ENCODE data around the gene LTBP2.

Gene LTBP2

DNA sequence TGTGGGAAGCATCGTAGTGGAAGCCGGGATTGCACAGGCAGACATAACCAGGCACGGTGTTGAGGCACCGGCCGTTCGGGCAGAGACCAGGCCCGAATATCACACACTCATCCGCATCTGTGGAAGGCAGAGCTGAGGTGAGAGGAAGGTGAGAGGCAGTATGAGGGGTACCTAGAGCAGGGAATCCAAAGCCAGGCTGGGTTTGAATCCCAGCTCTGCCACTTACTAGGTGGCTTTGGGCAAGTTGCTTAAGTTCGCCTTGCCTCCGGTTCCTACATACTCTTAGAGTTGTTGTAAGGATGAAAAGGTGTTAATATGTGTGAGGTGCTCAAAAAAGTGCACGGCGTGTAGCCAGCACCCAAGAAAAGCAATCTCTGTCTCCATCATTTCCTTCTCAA is 108.1 kb downstream of the LTBP2 start:
- no peak for FAIRE-seq

- FAIRE-seq: no peak
These were observed 108.6 kb downstream of the LTBP2 start for GRCh38 chr14:74503291-74503937.

GRCh38 chr14:74502236-74503019 is 109.6 kb downstream of the LTBP2 start:
- FAIRE-seq: no peak

DNA sequence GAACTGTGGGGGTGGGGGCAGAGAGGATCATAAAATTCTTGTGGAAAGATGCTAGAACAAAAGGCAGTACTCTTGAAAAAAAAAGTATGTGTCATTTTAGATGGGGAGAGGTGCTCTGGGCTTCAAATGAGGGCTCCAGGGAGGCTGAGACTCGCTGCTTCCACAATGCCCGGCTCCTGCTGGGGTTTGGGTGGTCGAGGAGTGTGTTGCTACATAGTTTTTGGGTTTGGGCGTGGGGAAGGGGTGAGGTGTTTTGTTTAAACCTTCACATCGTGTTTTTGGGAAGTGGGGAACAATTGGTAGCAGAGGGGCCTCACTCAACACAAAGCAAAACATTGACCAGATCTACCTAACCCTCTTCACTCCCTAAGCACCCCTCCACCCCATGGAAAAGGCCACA is 110.3 kb downstream of the LTBP2 start:
- FAIRE-seq: no peak

- no peak for FAIRE-seq
These were observed 110.9 kb downstream of the LTBP2 start for GRCh38 chr14:74501135-74501614.

DNA sequence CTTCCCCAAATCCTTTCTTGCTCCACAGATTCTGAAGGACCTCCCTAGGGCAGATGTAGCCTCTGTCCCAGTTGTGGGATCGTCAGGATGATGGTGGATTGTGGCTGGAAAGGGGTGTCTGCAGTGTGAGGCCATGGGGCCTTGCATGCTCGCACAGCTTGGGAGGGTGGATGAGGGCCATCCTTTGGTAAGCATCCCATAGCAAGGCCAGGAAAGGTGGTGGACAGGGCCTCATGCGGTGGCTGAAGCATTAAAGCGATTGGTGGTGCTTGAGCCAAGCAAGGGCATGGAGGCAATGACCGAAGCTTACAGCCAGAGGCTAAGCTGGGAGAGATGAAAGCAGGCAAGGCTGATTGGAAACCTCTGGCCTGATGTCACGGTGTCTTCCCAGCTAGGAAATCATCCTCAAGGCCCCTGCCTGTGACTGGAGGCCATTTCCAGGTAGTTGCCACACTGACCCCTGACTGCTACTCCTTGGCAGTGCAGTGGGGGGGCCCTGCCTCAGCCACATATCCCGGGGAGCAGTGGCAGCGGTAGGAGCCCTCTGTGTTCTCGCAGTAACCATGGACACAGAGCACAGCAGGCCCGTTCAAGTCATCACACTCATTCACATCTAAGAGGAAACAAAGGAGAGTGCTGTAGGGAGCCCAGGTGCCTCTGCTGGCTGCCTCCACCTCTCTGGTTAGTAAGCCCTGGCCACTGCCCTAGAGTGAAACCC is 111.5 kb downstream of the LTBP2 start:
- FAIRE-seq: no peak

GRCh38 chr14:74495356-74495755 is 116.7 kb downstream of the LTBP2 start:
- FAIRE-seq: no peak

- no peak for FAIRE-seq
These were observed 118.4 kb downstream of the LTBP2 start, which contains the start of gene ISCA2 for GRCh38 chr14:74493343-74494261. Gene ISCA2 (plus strand): TSS chr14:74493765. CDS start chr14:74493775, 10 bp downstream.

- no peak for FAIRE-seq
These were observed 119.2 kb downstream of the LTBP2 start, which contains the start of gene NPC2 for GRCh38 chr14:74492776-74493342. Gene NPC2 (minus strand): TSS chr14:74493305. CDS start chr14:74493274, 31 bp downstream.

- no peak for FAIRE-seq
These were observed 119.9 kb downstream of the LTBP2 start for GRCh38 chr14:74491956-74492775.

- no peak for FAIRE-seq
These were observed 121.6 kb downstream of the LTBP2 start for GRCh38 chr14:74490486-74490885.

DNA sequence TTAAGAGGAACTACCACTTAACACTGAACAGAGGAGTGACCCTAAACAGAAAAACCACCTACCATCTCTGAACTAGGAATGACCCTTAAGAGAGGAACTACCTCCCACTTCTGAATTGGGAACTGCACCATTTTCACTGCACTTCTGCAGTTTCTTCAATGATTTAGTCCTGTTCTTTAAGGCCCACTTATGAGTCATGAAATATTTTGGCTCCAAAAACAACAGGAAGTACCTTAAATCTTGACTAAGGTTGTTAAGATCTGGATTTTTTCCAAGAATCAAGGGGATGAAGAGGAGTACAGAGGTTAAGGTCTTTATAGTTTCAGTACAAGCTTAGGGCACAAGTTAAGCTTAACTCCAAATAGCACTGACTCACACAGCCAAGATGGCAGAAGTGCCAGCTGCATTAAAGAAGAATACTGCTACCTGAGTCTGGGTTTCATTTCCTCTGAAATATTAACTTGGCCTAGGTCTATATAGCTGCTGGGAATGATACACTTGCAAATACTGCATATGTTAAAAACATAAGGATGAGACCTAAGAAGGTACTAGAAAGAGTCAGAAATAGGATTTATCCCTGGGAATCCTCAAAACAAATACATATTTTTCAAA is 123.1 kb downstream of the LTBP2 start:
- no peak for FAIRE-seq

DNA sequence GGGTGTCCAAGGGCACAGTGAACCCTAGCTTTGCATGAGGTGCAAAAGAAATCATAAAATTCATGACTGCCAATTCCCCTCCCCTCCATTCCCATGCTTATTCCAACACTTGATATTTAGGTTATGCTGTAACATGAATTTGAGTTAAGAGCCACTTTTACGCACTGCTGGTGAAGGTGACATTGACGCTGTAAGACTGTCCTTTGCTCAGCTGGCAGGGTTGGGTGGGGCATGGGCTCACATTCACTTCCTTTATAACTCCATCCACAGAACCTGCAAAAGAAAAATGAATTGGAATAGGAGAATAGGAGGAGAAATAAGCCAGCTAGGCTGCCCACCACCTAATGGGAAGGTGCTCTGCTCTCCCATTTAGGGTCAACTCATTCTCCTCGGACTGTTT is 125.9 kb downstream of the LTBP2 start:
- FAIRE-seq: no peak

DNA sequence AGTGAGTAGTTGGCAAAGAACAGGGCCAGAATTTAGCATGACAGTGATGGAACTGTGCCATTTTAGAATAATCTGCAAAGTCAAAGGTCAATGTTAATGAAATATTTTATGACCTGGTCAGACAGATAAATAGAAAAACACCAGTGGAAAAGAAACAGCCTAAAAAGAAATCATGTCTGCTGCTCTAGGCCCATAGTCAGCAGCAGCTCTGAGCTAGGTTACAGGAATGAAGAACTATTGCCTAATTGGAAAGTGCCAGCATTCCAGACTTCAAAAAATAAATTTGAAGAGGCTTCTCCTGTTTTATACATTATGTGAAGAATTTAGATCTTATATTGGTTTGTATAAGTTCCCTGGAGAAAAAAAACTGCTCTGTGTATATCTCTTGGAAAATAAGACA is 128.7 kb downstream of the LTBP2 start:
- no peak for FAIRE-seq

DNA sequence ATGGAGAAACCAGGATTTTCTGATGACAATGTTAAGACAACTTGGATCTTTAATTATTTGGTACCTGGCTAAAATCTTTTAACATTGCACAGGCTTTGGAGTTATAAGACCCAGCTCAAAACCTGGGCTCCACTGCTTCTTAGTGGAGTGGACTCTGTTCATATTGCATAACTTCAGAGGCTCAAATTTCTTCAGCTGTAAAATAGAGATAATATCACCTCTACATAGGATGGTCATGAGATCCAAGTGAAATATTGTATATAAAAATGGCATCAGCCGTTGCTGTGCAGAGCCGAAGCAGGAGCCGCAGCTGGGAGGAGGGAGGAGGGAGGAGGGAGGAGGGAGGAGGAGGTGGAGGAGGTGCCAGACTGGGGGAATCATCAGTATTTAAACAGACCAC is 129.5 kb downstream of the LTBP2 start:
- FAIRE-seq: no peak

GRCh38 chr14:74480046-74480445 is 132.0 kb downstream of the LTBP2 start:
- no peak for FAIRE-seq

DNA sequence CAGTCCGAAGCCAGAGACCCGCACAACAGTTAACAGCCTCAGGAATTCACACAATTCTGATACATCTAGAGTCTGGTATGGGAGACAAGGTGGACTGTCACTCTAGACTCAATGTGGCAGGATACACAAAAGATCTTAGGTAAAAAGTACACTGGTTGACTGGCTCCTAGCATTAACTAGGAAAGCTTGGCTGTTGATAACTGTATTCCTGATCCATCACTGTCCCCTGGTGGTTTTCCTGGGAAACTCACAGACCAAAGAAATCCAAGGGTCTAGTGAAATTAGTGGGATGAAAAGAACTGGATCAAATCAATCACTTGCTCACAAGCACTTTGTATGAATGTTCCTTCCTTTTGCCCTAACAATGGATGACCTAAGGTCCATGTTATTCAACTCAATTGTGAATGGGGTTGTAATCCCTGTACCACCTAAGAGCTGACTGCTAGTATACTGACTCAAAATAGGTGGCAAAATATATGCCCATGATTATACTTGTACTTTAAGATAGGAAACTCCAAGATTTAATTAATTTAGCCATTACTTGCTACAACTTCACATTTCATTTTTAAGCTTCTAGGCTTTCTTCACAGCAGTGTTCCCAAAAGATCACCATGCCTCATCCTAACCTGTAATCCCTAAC is 132.9 kb downstream of the LTBP2 start:
- no peak for FAIRE-seq

DNA sequence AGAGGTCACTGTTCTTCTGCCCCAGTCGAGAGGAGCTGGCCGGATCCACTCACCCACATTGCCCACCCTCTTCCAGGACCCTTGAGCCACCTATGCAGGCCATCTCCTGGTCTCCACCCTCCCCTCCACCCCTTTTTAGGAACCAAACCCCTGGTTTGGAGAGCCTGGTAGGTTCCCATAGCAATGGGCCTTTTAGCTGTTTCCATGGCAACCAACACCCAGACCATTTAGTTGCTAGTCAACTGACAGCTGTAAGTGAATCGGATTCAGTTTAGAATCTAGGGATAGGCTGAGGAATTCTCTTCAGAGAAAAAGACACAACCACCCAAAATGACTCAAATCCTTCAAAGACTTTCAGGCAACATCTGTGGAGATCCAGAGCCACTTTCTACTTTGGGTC is 135.4 kb downstream of the LTBP2 start:
- no peak for FAIRE-seq

GRCh38 chr14:74476107-74476506 is 135.9 kb downstream of the LTBP2 start:
- no peak for FAIRE-seq

GRCh38 chr14:74475678-74476077 is 136.4 kb downstream of the LTBP2 start:
- FAIRE-seq: no peak
